GM21515 (cell line): ENCODE measurements around the gene POLR1H.
"Not testable (repeated sequence)": the region's sequence is repeated elsewhere in the genome, so short reads cannot be mapped to it uniquely, and the experiment has no call there.

ENCODE experiments used
- ATAC-seq: cut with Tn5 transposase; IDR thresholded peaks from one replicate; pipeline ENCODE4 v1.9.1; 2021; ENCODE audit not compliant: unreplicated experiment

Gene POLR1H

GRCh38 chr6:30061092-30061857, at the start of gene POLR1H:
POLR1H (plus strand) TSS chr6:30061265; CDS start chr6:30061525, 260 bp downstream.
- peak; percentile 80 for ATAC-seq

- no peak for ATAC-seq
These were observed 47.7 kb upstream of the POLR1H start for GRCh38 chr6:30013291-30013922.

- no peak for ATAC-seq
These were observed 41.2 kb upstream of the POLR1H start for GRCh38 chr6:30019819-30020218.

- ATAC-seq = no peak
These were observed 40.4 kb upstream of the POLR1H start for GRCh38 chr6:30020626-30021025.

- no peak for ATAC-seq
These were observed 38.9 kb upstream of the POLR1H start for GRCh38 chr6:30022189-30022588.

GRCh38 chr6:30022712-30023111, 38.4 kb upstream of the POLR1H start:
- not testable (repeated sequence) for ATAC-seq

- no peak for ATAC-seq
These were observed 35.9 kb upstream of the POLR1H start for GRCh38 chr6:30025186-30025585.

GRCh38 chr6:30029588-30029987, 31.5 kb upstream of the POLR1H start:
- no peak for ATAC-seq

GRCh38 chr6:30031381-30031780, 29.7 kb upstream of the POLR1H start:
- ATAC-seq = no peak

- ATAC-seq = not testable (repeated sequence)
These were observed 27.6 kb upstream of the POLR1H start for GRCh38 chr6:30033440-30033839.

- ATAC-seq = no peak
These were observed 25.3 kb upstream of the POLR1H start for GRCh38 chr6:30035784-30036183.

- ATAC-seq = no peak
These were observed 23.8 kb upstream of the POLR1H start for GRCh38 chr6:30037182-30037788.

- no peak for ATAC-seq
These were observed 19.8 kb upstream of the POLR1H start for GRCh38 chr6:30041221-30041620.

- ATAC-seq = no peak
These were observed 19.2 kb upstream of the POLR1H start for GRCh38 chr6:30041821-30042220.

GRCh38 chr6:30042476-30042875, 18.6 kb upstream of the POLR1H start:
- ATAC-seq = no peak

- ATAC-seq = no peak
These were observed 18.2 kb upstream of the POLR1H start for GRCh38 chr6:30042914-30043313.

GRCh38 chr6:30043744-30044143, 17.3 kb upstream of the POLR1H start:
- ATAC-seq = no peak

GRCh38 chr6:30044630-30045029, 16.4 kb upstream of the POLR1H start:
- no peak for ATAC-seq

- ATAC-seq = no peak
These were observed 13.8 kb upstream of the POLR1H start for GRCh38 chr6:30047220-30047619.

- no peak for ATAC-seq
These were observed 7.4 kb upstream of the POLR1H start for GRCh38 chr6:30053682-30054081.

GRCh38 chr6:30055513-30055912, 5.6 kb upstream of the POLR1H start:
- ATAC-seq = no peak

GRCh38 chr6:30060606-30061091, 416 bp upstream of the POLR1H start:
- peak; percentile 17 for ATAC-seq
